ENCODE results near the gene C1QTNF7. TPM values are rescaled to one million over a fixed set of nuclear protein-coding genes. Genes with fewer than 3 reads are reported as not detected.

The C1QTNF7 gene
- total RNA-seq, 6 donors from 2014 or later: 2.3 to 13.3 (median 7.9) TPM

DNA sequence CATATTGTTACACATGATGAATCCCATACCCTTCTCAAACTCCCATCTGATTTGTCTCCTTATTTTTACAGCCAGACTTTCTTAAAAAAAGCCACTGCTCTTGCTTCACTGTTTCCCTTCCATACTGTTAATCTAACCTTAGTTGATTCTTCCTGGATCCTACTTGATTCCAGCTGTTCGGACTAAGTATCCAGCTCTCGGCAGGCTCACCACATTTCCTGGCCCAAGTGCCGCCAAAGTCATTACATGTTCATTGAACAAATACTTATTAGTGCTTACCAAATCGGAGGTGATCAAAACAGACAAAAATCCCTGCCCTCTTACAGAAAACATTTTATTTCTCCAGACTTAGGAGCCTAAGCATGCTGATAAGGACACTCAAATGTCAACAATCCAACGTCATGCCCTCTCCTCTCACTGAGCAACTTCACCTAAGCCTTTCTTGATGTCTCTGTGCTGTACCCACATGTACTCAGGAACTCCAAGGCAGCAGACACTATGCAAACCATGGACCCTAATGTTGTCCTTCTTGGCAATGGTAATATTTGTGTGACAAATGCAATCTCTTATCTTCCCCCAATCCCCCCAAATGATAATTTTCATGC lies 45.1 kb upstream of the C1QTNF7 start:
- Histone ChIP-seq H3K4me3 (no peak overlapping the region), H3K36me3 (no peaks in the 10 kb centered on the region), H3K27me3 (no peaks in the 10 kb centered on the region), H3K9me3 (no peaks in the 10 kb centered on the region), H3K27ac (no peak overlapping the region), H3K4me1 (peaks cover 0 to 12% (median 9%) of the 10 kb centered on the region in 4 donors)
- ATAC-seq (ENCODE audit: low FRiP score in 2 of 2): no peak
- DNase-seq: no peak
- 60 to 68% methylated on average over 5 of the region's 5 CpGs for WGBS, 2 donors
- TF ChIP-seq POLR2A (IDR thresholded peaks at IDR 0.05) (no peak), POLR2AphosphoS5 (IDR thresholded peaks at IDR 0.05) (no peak)
- TF ChIP-seq, protein P1, sequence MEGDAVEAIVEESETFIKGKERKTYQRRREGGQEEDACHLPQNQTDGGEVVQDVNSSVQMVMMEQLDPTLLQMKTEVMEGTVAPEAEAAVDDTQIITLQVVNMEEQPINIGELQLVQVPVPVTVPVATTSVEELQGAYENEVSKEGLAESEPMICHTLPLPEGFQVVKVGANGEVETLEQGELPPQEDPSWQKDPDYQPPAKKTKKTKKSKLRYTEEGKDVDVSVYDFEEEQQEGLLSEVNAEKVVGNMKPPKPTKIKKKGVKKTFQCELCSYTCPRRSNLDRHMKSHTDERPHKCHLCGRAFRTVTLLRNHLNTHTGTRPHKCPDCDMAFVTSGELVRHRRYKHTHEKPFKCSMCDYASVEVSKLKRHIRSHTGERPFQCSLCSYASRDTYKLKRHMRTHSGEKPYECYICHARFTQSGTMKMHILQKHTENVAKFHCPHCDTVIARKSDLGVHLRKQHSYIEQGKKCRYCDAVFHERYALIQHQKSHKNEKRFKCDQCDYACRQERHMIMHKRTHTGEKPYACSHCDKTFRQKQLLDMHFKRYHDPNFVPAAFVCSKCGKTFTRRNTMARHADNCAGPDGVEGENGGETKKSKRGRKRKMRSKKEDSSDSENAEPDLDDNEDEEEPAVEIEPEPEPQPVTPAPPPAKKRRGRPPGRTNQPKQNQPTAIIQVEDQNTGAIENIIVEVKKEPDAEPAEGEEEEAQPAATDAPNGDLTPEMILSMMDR (IDR thresholded peaks at IDR 0.05): no peak

DNA sequence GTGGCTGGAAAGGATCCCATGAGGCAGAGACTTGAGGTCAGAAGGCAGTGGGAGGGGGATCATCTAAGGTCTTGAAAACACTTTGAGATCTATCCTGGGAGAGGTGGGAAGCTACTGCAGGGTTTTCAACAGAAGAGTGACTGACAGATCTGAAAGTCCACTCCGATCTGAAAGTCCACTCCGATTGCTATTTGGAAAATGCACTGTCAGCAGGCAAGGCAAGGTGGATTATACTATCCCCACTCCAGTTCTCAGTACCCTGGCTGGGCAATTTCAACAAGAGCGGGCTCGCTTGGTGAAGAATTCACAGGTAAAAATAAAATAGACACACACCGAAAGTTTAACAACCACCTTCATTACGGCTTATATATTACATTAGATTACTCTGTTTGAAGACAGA lies 42.3 kb upstream of the C1QTNF7 start:
- ATAC-seq (ENCODE audit: low FRiP score in 2 of 2): no peak
- H3K4me1 ChIP-seq: peaks cover 0 to 12% (median 6%) of the 10 kb centered on the region in 4 donors
- peak overlapping the region in 2 of 4 donors; percentile 16 to 69 for H3K27ac ChIP-seq
- no peak for TF ChIP-seq EP300 (IDR thresholded peaks at IDR 0.05)
- TF ChIP-seq, protein P1 (IDR thresholded peaks at IDR 0.05): no peak
- TF ChIP-seq POLR2A (IDR thresholded peaks at IDR 0.05): no peak
- TF ChIP-seq POLR2AphosphoS5 (IDR thresholded peaks at IDR 0.05): no peak
- WGBS, 2 donors: 84 to 95% methylated on average over 6 of the region's 6 CpGs
- no peaks in the 10 kb centered on the region for H3K9me3 ChIP-seq
- H3K36me3 ChIP-seq: no peaks in the 10 kb centered on the region
- H3K27me3 ChIP-seq: no peaks in the 10 kb centered on the region
- no peak for DNase-seq
- H3K4me3 ChIP-seq: no peak overlapping the region

DNA sequence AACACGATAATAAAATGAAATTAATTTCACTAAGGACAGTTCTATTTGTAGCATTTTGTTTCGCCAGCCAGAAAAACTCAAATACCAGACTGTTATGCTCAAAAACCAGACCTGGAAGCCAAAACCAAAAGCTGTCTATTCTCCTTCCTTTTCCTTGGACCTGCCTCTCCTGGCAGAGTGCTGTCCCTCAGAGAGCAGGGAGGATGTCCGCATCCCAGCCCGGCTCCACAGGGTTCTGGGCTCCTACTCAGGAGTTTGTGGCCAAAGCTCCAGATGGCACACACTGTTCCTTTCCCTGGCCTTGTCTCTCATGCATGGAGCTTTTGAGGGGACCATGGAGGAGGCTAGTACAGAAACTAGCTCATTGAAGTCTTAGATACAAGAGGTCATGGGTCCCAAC lies 41.9 kb upstream of the C1QTNF7 start:
- H3K27me3 ChIP-seq: no peaks in the 10 kb centered on the region
- DNase-seq: no peak
- peak in 1 of 2 donors; percentile 45 for ATAC-seq (ENCODE audit: low FRiP score in 2 of 2)
- no peak overlapping the region for H3K27ac ChIP-seq
- H3K4me3 ChIP-seq: no peak overlapping the region
- peaks cover 0 to 12% (median 6%) of the 10 kb centered on the region in 4 donors for H3K4me1 ChIP-seq
- H3K36me3 ChIP-seq: no peaks in the 10 kb centered on the region
- no peaks in the 10 kb centered on the region for H3K9me3 ChIP-seq
- WGBS, 2 donors: 65 to 85% methylated on average over 4 of the region's 4 CpGs
- TF ChIP-seq POLR2A (IDR thresholded peaks at IDR 0.05) (no peak), EP300 (IDR thresholded peaks at IDR 0.05) (no peak), POLR2AphosphoS5 (IDR thresholded peaks at IDR 0.05) (no peak)
- TF ChIP-seq, protein P1 (IDR thresholded peaks at IDR 0.05): no peak

DNA sequence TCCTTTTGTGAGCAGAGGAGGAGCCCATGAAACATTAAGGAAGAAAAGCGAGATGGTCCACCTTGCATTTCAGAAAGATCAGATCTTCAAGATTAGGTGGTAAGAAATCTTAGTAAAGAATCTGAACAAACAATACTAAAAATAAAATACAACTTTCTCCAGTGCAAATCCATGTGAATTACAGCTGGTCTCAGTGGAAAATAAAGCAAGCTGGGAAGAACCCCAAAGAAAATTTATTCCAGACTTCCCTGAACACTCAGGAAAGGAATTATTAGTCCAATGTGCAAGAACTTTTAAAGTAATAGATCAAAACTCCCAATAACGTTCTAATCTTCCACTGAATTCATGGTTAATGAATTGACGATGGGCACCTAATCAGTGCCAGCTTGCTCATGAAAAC lies 37.3 kb upstream of the C1QTNF7 start:
- H3K27me3 ChIP-seq: no peaks in the 10 kb centered on the region
- H3K4me3 ChIP-seq: no peak overlapping the region
- no peak for DNase-seq
- no peaks in the 10 kb centered on the region for H3K9me3 ChIP-seq
- no peaks in the 10 kb centered on the region for H3K36me3 ChIP-seq
- whole genome bisulfite sequencing, 2 donors: 86 to 97% methylated on average over 3 of the region's 3 CpGs
- TF ChIP-seq EP300 (IDR thresholded peaks at IDR 0.05) (no peak), POLR2A (IDR thresholded peaks at IDR 0.05) (no peak), POLR2AphosphoS5 (IDR thresholded peaks at IDR 0.05) (no peak)
- TF ChIP-seq, protein P1 (IDR thresholded peaks at IDR 0.05): no peak
- H3K4me1 ChIP-seq: peaks cover 0 to 1% (median 0%) of the 10 kb centered on the region in 4 donors
- H3K27ac ChIP-seq: no peak overlapping the region
- no peak for ATAC-seq (ENCODE audit: low FRiP score in 2 of 2)

All from upper lobe of left lung (tissue), 6 donors.